Iris pigment epithelial cell (primary cell): Measurements from ENCODE around the gene GABBR2.
A peak's percentile ranks its signal among the peaks of the same experiment; 100 is the strongest.
"Not testable (repeated sequence)": the region's sequence is repeated elsewhere in the genome, so short reads cannot be mapped to it uniquely, and the experiment has no call there.

Experiments used
- DNase-seq: peaks from one replicate; pipeline ENCODE4 v3.0.0-alpha.2; 2011; ENCODE audit warnings: low read depth

GABBR2 gene

GRCh38 chr9:98481676-98482075 lies 227.1 kb downstream of the GABBR2 start:
- peak; percentile 28 for DNase-seq

- DNase-seq, result peak; percentile 47
Measured at GRCh38 chr9:98479967-98480847, 228.5 kb downstream of the GABBR2 start.

GRCh38 chr9:98479449-98479848 lies 229.3 kb downstream of the GABBR2 start:
- no peak for DNase-seq

- no peak for DNase-seq
Measured at GRCh38 chr9:98477884-98478283, 230.9 kb downstream of the GABBR2 start.

GRCh38 chr9:98472216-98472615 lies 236.5 kb downstream of the GABBR2 start:
- no peak for DNase-seq

GRCh38 chr9:98471185-98471584 lies 237.6 kb downstream of the GABBR2 start:
- DNase-seq, result no peak

- no peak for DNase-seq
Measured at GRCh38 chr9:98468567-98469239, 240.0 kb downstream of the GABBR2 start.

- no peak for DNase-seq
Measured at GRCh38 chr9:98465799-98466198, 242.9 kb downstream of the GABBR2 start.

- not testable (repeated sequence) for DNase-seq
Measured at GRCh38 chr9:98464156-98464690, 244.5 kb downstream of the GABBR2 start.

- DNase-seq, result no peak
Measured at GRCh38 chr9:98462310-98462709, 246.4 kb downstream of the GABBR2 start.

- DNase-seq, result no peak
Measured at GRCh38 chr9:98460704-98461103, 248.0 kb downstream of the GABBR2 start.

- DNase-seq, result no peak
Measured at GRCh38 chr9:98457726-98458370, 250.9 kb downstream of the GABBR2 start.

- no peak for DNase-seq
Measured at GRCh38 chr9:98456156-98456613, 252.6 kb downstream of the GABBR2 start.

- peak; percentile 60 for DNase-seq
Measured at GRCh38 chr9:98455256-98456155, 253.2 kb downstream of the GABBR2 start.

GRCh38 chr9:98453589-98454311 lies 255.0 kb downstream of the GABBR2 start:
- peak; percentile 45 for DNase-seq

- DNase-seq, result no peak
Measured at GRCh38 chr9:98451576-98451975, 257.2 kb downstream of the GABBR2 start.

- DNase-seq, result peak; percentile 55
Measured at GRCh38 chr9:98450496-98450895, 258.2 kb downstream of the GABBR2 start.

GRCh38 chr9:98449871-98450270 lies 258.9 kb downstream of the GABBR2 start:
- no peak for DNase-seq

- DNase-seq, result no peak
Measured at GRCh38 chr9:98445576-98445975, 263.2 kb downstream of the GABBR2 start.

- no peak for DNase-seq
Measured at GRCh38 chr9:98444601-98445000, 264.1 kb downstream of the GABBR2 start.

- DNase-seq, result no peak
Measured at GRCh38 chr9:98442541-98442940, 266.2 kb downstream of the GABBR2 start.
